H1 (cell line): Measurements from ENCODE around the gene PEX12. TPM values are rescaled to one million over a fixed set of nuclear protein-coding genes. Genes with fewer than 3 reads are reported as not detected.
"Not testable (repeated sequence)": the region's sequence is repeated elsewhere in the genome, so short reads cannot be mapped to it uniquely, and the experiment has no call there.

ENCODE experiments used
- CTCF ChIA-PET: fragments of 300-600 bp; sonication (Branson Sonifier 250); formaldehyde crosslinking; loops from one replicate; lab custom pipeline; 2021; ENCODE audit not compliant: partially characterized antibody; lab: Charles Lee
- POLR2A ChIA-PET: fragments of 300-600 bp; sonication (Branson Sonifier 250); formaldehyde crosslinking; loops from one replicate; lab custom pipeline; 2021; ENCODE audit warnings: inconsistent platforms; ENCODE audit not compliant: partially characterized antibody; lab: Charles Lee
- DNase-seq, 2 experiments: peaks; one replicate each; pipeline versions ENCODE4 v3.0.0 to v3.0.0-alpha.2; 2010 to 2022; ENCODE audit warnings: low spot score in 2 of 2, low read depth in 1 of 2, mixed read lengths in 1 of 2
- FAIRE-seq: peaks from 2 replicates; lab custom pipeline; 2011; peaks lifted over from hg19 to GRCh38; lab: Jason Lieb, UNC
- H2AFZ ChIP-seq: 2 replicates; pipeline ENCODE4 v1.8.1; 2012; ENCODE audit warnings: low read length, inconsistent platforms
- H2AK5ac ChIP-seq: 2 replicates; pipeline ENCODE4 v1.6.1; 2013; ENCODE audit warnings: low read depth, low read length
- H2BK120ac ChIP-seq: replicated peaks from 2 replicates; pipeline ENCODE3; 2013; ENCODE audit warnings: low read depth, low read length, inconsistent platforms
- H2BK12ac ChIP-seq: 2 replicates; pipeline ENCODE4 v1.6.1; 2013; ENCODE audit warnings: low read depth, low read length
- H2BK15ac ChIP-seq: 2 replicates; pipeline ENCODE4 v1.6.1; 2013; ENCODE audit warnings: low read length
- H2BK20ac ChIP-seq: 2 replicates; pipeline ENCODE4 v1.6.1; 2013; ENCODE audit warnings: low read length
- H2BK5ac ChIP-seq: 2 replicates; pipeline ENCODE4 v1.6.1; 2013; ENCODE audit warnings: low read depth, low read length
- H3K14ac ChIP-seq: 2 replicates; pipeline ENCODE4 v1.6.1; 2013; ENCODE audit warnings: inconsistent platforms; ENCODE audit not compliant: insufficient read length
- H3K18ac ChIP-seq: 2 replicates; pipeline ENCODE4 v1.6.1; 2013; ENCODE audit warnings: low read length; ENCODE audit errors: extremely low read depth
- H3K23ac ChIP-seq: 2 replicates; pipeline ENCODE4 v1.6.1; 2013; ENCODE audit warnings: inconsistent platforms; ENCODE audit not compliant: insufficient read length
- H3K23me2 ChIP-seq: 2 replicates; pipeline ENCODE4 v1.6.1; 2013; ENCODE audit warnings: low read depth, low read length
- H3K27ac ChIP-seq: 2 replicates; pipeline ENCODE4 v1.6.1; 2011; ENCODE audit warnings: low read depth, low read length, inconsistent platforms
- H3K27me3 ChIP-seq, 4 experiments: replicated peaks in 1 of 4; 1 replicate in 1 of 4; 2 replicates in 3 of 4; pipeline versions ENCODE4 v1.6.1 to v1.8.1; 2011 to 2013; ENCODE audit warnings: low read length in 3 of 4, mild to moderate bottlenecking in 3 of 4, inconsistent platforms in 2 of 4, mixed read lengths in 2 of 4, moderate library complexity in 1 of 4; ENCODE audit not compliant: control insufficient read depth in 3 of 4, insufficient read depth in 3 of 4; ENCODE audit errors: extremely low read depth in 1 of 4
- H3K36me3 ChIP-seq, 4 experiments: 2 replicates each; pipeline versions ENCODE4 v1.6.1 to v1.8.1; 2011 to 2013; ENCODE audit warnings: mild to moderate bottlenecking in 4 of 4, low read length in 3 of 4, moderate library complexity in 2 of 4, control low read depth in 1 of 4, inconsistent platforms in 1 of 4; ENCODE audit not compliant: insufficient read depth in 4 of 4, control insufficient read depth in 2 of 4
- H3K4ac ChIP-seq: replicated peaks from 2 replicates; pipeline ENCODE3; 2013; ENCODE audit warnings: low read length, low read depth, mixed read lengths, inconsistent platforms; ENCODE audit not compliant: insufficient read length
- H3K4me1 ChIP-seq, 4 experiments: replicated peaks in 1 of 4; 1 replicate in 1 of 4; 2 replicates in 3 of 4; pipeline versions ENCODE4 v1.6.1 to v1.8.1; 2011 to 2013; ENCODE audit warnings: low read length in 3 of 4, inconsistent platforms in 2 of 4, mixed read lengths in 1 of 4; ENCODE audit not compliant: insufficient read depth in 4 of 4, control insufficient read depth in 3 of 4
- H3K4me2 ChIP-seq, 2 experiments: 2 replicates each; pipeline versions ENCODE4 v1.6.1 to v1.8.1; 2011 to 2013; ENCODE audit warnings: low read depth in 2 of 2, low read length in 2 of 2, control low read depth in 1 of 2, inconsistent platforms in 1 of 2, mild to moderate bottlenecking in 1 of 2; ENCODE audit not compliant: insufficient read depth in 1 of 2
- H3K4me3 ChIP-seq, 4 experiments: fragments of 200-600, 300-600 bp in 1 of 4; sonication (generic), shearing (Covaris generic), sonication (Bioruptor Twin) in 1 of 4; 2 replicates each; pipeline versions ENCODE4 v1.5.1 to v1.8.1; 2011 to 2016; ENCODE audit warnings: low read length in 4 of 4, low read depth in 3 of 4, control low read depth in 2 of 4, inconsistent platforms in 2 of 4, mild to moderate bottlenecking in 2 of 4, mixed read lengths in 1 of 4, moderate library complexity in 1 of 4; ENCODE audit not compliant: insufficient read depth in 2 of 4; ENCODE audit errors: extremely low read depth in 1 of 4
- H3K56ac ChIP-seq: replicated peaks from 2 replicates; pipeline ENCODE3; 2013; ENCODE audit warnings: low read depth, mild to moderate bottlenecking, mixed read lengths, low read length, inconsistent platforms; ENCODE audit not compliant: insufficient read length
- H3K79me1 ChIP-seq: 2 replicates; pipeline ENCODE4 v1.6.1; 2013; ENCODE audit warnings: low read depth, low read length, control low read depth
- H3K79me2 ChIP-seq, 2 experiments: 2 replicates each; pipeline versions ENCODE4 v1.6.1 to v1.8.1; 2012 to 2013; ENCODE audit warnings: low read length in 2 of 2, mild to moderate bottlenecking in 2 of 2, inconsistent platforms in 1 of 2; ENCODE audit not compliant: insufficient read depth in 2 of 2, control insufficient read depth in 1 of 2
- H3K9ac ChIP-seq, 4 experiments: replicated peaks in 1 of 4; 1 replicate in 1 of 4; 2 replicates in 3 of 4; pipeline versions ENCODE4 v1.6.1 to v1.8.1; 2011 to 2013; ENCODE audit warnings: low read depth in 3 of 4, low read length in 3 of 4, control low read depth in 2 of 4, mild to moderate bottlenecking in 2 of 4, moderate library complexity in 2 of 4, inconsistent platforms in 1 of 4; ENCODE audit errors: extremely low read depth in 1 of 4
- H3K9me3 ChIP-seq, 2 experiments: 2 replicates each; pipeline versions ENCODE4 v1.6.1 to v1.8.1; 2012 to 2013; ENCODE audit warnings: mild to moderate bottlenecking in 2 of 2, moderate library complexity in 2 of 2, control low read depth in 1 of 2, inconsistent platforms in 1 of 2, low read depth in 1 of 2, low read length in 1 of 2, mixed read lengths in 1 of 2; ENCODE audit not compliant: insufficient read depth in 2 of 2
- H4K20me1 ChIP-seq, 2 experiments: replicated peaks in 1 of 2; 2 replicates each; pipeline versions ENCODE3 to v1.8.1; 2011 to 2013; ENCODE audit warnings: inconsistent platforms in 2 of 2, low read length in 2 of 2, mild to moderate bottlenecking in 1 of 2; ENCODE audit not compliant: insufficient read depth in 2 of 2, control insufficient read depth in 1 of 2
- H4K5ac ChIP-seq: 2 replicates; pipeline ENCODE4 v1.6.1; 2013; ENCODE audit warnings: low read length, low read depth, mixed read lengths, inconsistent platforms; ENCODE audit not compliant: insufficient read length
- H4K8ac ChIP-seq: 2 replicates; pipeline ENCODE4 v1.8.0; 2013; ENCODE audit warnings: mild to moderate bottlenecking, moderate library complexity, low read length, inconsistent platforms; ENCODE audit not compliant: insufficient read depth; ENCODE audit errors: extremely low read depth
- H4K91ac ChIP-seq: replicated peaks from 2 replicates; pipeline ENCODE3; 2013; ENCODE audit warnings: low read length, mixed read lengths, inconsistent platforms; ENCODE audit not compliant: insufficient read length
- WGBS, 2 experiments: shearing (Covaris generic) in 1 of 2; methylation state at CpG; one replicate each; pipeline versions ENCODE4 v1.1.6 to v1.1.7; 2013 to 2015; ENCODE audit warnings: low lambda C conversion rate in 2 of 2, mixed read lengths in 2 of 2, inconsistent platforms in 1 of 2, low coverage in 1 of 2, missing lambda C conversion rate in 1 of 2; ENCODE audit not compliant: insufficient replicate concordance in 2 of 2, insufficient coverage in 1 of 2, insufficient read length in 1 of 2; ENCODE audit errors: extremely low coverage in 1 of 2, missing lambda C conversion rate in 1 of 2; 5-methylcytosine and 5-hydroxymethylcytosine counted together
- polyA plus RNA-seq, 7 experiments: library from polyadenylated mRNA; depleted of rRNA in 3 of 7; stranded (reverse) in 5 of 7; unstranded in 2 of 7; fragments of >200 nt in 5 of 7; fragments of 200-250 nt in 2 of 7; gene quantifications; 1 replicate in 5 of 7; 2 replicates in 1 of 7; 4 replicates in 1 of 7; pipeline versions ENCODE4 v1.2.1 to v1.2.3, GENCODE V29; 2011 to 2013; ENCODE audit warnings: missing spikeins in 2 of 7, mixed read lengths in 2 of 7
- small RNA-seq: library from polyadenylated mRNA; stranded (forward); fragments of <200 nt; extraction: miRNeasy Mini kit (QIAGEN cat#:217004); gene quantifications from one replicate; pipeline ENCODE3, GENCODE V24; 2013; ENCODE audit not compliant: insufficient read depth
- total RNA-seq: library from RNA; stranded (reverse); fragmentation: NEBNext Ultra II Directional; extraction: Animal tissue kit (Norgen Biotek cat#: 25700); gene quantifications from 2 replicates; pipeline ENCODE4 v1.2.1, GENCODE V29; 2021

PEX12 gene
- total and polyA plus RNA-seq, 2 of the 8 experiments (the other 6 are each of a cell fraction or from before 2014, with no cell fraction given): 3.0 to 5.9 TPM

DNA sequence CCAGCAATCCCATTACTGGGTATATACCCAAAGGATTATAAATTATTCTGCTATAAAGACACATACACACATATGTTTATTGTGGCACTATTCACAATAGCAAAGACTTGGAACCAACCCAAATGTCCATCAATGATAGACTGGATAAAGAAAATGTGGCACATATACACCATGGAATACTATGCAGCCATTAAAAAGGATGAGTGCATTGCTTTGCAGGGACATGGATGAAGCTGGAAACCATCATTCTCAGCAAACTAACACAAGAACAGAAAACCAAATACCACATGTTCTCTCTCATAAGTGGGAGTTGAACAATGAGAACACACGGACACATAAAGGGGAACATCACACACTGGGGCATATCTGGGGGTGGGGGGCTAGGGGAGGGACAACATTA lies 49.0 kb downstream of the PEX12 start:
- H3K9me3 ChIP-seq, H2BK15ac ChIP-seq, H3K36me3 ChIP-seq, H3K23ac ChIP-seq, POLR2A ChIA-PET, H2AFZ ChIP-seq, H2BK12ac ChIP-seq, H2BK120ac ChIP-seq, H2AK5ac ChIP-seq, H3K56ac ChIP-seq, H4K20me1 ChIP-seq, H4K5ac ChIP-seq, H3K4me1 ChIP-seq, H3K4ac ChIP-seq, H4K8ac ChIP-seq, H2BK5ac ChIP-seq, H3K4me2 ChIP-seq, H3K23me2 ChIP-seq, H3K79me2 ChIP-seq, H4K91ac ChIP-seq, H2BK20ac ChIP-seq, DNase-seq, H3K4me3 ChIP-seq, H3K27me3 ChIP-seq, H3K27ac ChIP-seq, H3K9ac ChIP-seq, H3K14ac ChIP-seq, H3K18ac ChIP-seq, FAIRE-seq, H3K79me1 ChIP-seq: not testable (repeated sequence)
- CTCF ChIA-PET: interaction anchor here (0.6 to 1.0 kb wide), 2 partner anchors 216 to 319 kb away, joined by 3 read pairs; no protein-coding TSS in a partner anchor
- 100% methylated on average over 1 of the region's 1 CpG; no CpG with 5 or more reads in 1 of the 2 experiments for WGBS, 2 experiments

Small RNA genes lying within 50 kb of the gene (small RNA-seq; reads per million reads assigned to genes)
- gene AC004134.1: not detected
- not detected for gene AC015911.1
- 42.0 reads per million, percentile 96 among the genes with 10 or more reads in this experiment for gene SNORD7

Other genes starting within 250 kb of the PEX12 start
- 0.27 and 0.28 TPM in 2 replicates for gene SLFN11, start 204.9 kb downstream of the PEX12 start, total RNA-seq
- gene SLFN11, start 204.9 kb downstream of the PEX12 start, polyA plus RNA-seq (2011; rRNA removed): 0.09 and 0.11 TPM in 2 replicates
- gene SLFN12, start 146.1 kb downstream of the PEX12 start, total RNA-seq: 9.4 and 10.7 TPM in 2 replicates
- 1.3 and 1.6 TPM in 2 replicates for gene SLFN12, start 146.1 kb downstream of the PEX12 start, polyA plus RNA-seq (2011; rRNA removed)
- gene SLFN13, start 129.8 kb downstream of the PEX12 start, total RNA-seq: 27.5 and 28.1 TPM in 2 replicates
- 9.0 and 15.7 TPM in 2 replicates for gene SLFN13, start 129.8 kb downstream of the PEX12 start, polyA plus RNA-seq (2011; rRNA removed)
- not detected in 2 replicates for gene SLFN12L, start 40.9 kb downstream of the PEX12 start, total RNA-seq
- not detected in 2 replicates for gene SLFN12L, start 40.9 kb downstream of the PEX12 start, polyA plus RNA-seq (2011; rRNA removed)
- not detected in 2 replicates for gene SLFN14, start 17.8 kb downstream of the PEX12 start, total RNA-seq
- 0.03 TPM in 1 of 2 replicates, not detected in the other for gene SLFN14, start 17.8 kb downstream of the PEX12 start, polyA plus RNA-seq (2011; rRNA removed)
- gene AP2B1, start 8.8 kb upstream of the PEX12 start, total RNA-seq: 194 and 199 TPM in 2 replicates
- gene AP2B1, start 8.8 kb upstream of the PEX12 start, polyA plus RNA-seq (2011; rRNA removed): 63.4 and 95.5 TPM in 2 replicates
- gene RASL10B, start 153.1 kb upstream of the PEX12 start, total RNA-seq: 21.6 and 22.8 TPM in 2 replicates
- 17.5 and 21.8 TPM in 2 replicates for gene RASL10B, start 153.1 kb upstream of the PEX12 start, polyA plus RNA-seq (2011; rRNA removed)
- 0.13 TPM in 1 of 2 replicates, not detected in the other for gene GAS2L2, start 174.7 kb upstream of the PEX12 start, total RNA-seq
- 0.09 TPM in 2 replicates for gene GAS2L2, start 174.7 kb upstream of the PEX12 start, polyA plus RNA-seq (2011; rRNA removed)
- not detected in 2 replicates for gene C17orf50, start 182.3 kb upstream of the PEX12 start, total RNA-seq
- gene C17orf50, start 182.3 kb upstream of the PEX12 start, polyA plus RNA-seq (2011; rRNA removed): 0.08 and 0.12 TPM in 2 replicates
- gene MMP28, start 217.1 kb upstream of the PEX12 start, total RNA-seq: not detected in 2 replicates
- gene MMP28, start 217.1 kb upstream of the PEX12 start, polyA plus RNA-seq (2011; rRNA removed): 0.06 TPM in 1 of 2 replicates, not detected in the other
- 323 and 338 TPM in 2 replicates for gene TAF15, start 230.9 kb upstream of the PEX12 start, total RNA-seq
- gene TAF15, start 230.9 kb upstream of the PEX12 start, polyA plus RNA-seq (2011; rRNA removed): 62.8 and 80.1 TPM in 2 replicates